Left lobe of liver (tissue), 2 donors: Measurements from ENCODE around the gene PRPF38B. TPM values are rescaled to one million over a fixed set of nuclear protein-coding genes. Genes with fewer than 3 reads are reported as not detected.
"Not testable (repeated sequence)": the region's sequence is repeated elsewhere in the genome, so short reads cannot be mapped to it uniquely, and the experiment has no call there.

Experiments used
- ATAC-seq: fragments of 200-7000 bp; cut with Tn5 transposase; one replicate; pipeline ENCODE4 v1.9.1; 2020; ENCODE audit warnings: mild to moderate bottlenecking, moderate library complexity
- DNase-seq: peaks from one replicate; pipeline ENCODE4 v3.0.0-alpha.2; 2020; ENCODE audit warnings: low spot score
- total RNA-seq: library from RNA; stranded (reverse); gene quantifications from one replicate; pipeline ENCODE4 v1.2.1, GENCODE V29; 2021
- donor health status: DM: no; HTN: no; CAD: no; lungs with moderate emphysema.
- donor health status: DM: no; HTN: yes; CAD: no.

Gene PRPF38B
- total RNA-seq, 1 donor from 2014 or later: 12.0 TPM

GRCh38 chr1:108679586-108680213 lies 12.4 kb upstream of the PRPF38B start:
- DNase-seq (no peak), ATAC-seq (no peak)

- not testable (repeated sequence) for DNase-seq, ATAC-seq
These were observed 10.4 kb upstream of the PRPF38B start for GRCh38 chr1:108681701-108682100.

- DNase-seq (no peak), ATAC-seq (no peak)
These were observed 6.6 kb upstream of the PRPF38B start for GRCh38 chr1:108685529-108685928.

GRCh38 chr1:108686614-108687313 lies 5.3 kb upstream of the PRPF38B start:
- DNase-seq (no peak), ATAC-seq (no peak)

DNA sequence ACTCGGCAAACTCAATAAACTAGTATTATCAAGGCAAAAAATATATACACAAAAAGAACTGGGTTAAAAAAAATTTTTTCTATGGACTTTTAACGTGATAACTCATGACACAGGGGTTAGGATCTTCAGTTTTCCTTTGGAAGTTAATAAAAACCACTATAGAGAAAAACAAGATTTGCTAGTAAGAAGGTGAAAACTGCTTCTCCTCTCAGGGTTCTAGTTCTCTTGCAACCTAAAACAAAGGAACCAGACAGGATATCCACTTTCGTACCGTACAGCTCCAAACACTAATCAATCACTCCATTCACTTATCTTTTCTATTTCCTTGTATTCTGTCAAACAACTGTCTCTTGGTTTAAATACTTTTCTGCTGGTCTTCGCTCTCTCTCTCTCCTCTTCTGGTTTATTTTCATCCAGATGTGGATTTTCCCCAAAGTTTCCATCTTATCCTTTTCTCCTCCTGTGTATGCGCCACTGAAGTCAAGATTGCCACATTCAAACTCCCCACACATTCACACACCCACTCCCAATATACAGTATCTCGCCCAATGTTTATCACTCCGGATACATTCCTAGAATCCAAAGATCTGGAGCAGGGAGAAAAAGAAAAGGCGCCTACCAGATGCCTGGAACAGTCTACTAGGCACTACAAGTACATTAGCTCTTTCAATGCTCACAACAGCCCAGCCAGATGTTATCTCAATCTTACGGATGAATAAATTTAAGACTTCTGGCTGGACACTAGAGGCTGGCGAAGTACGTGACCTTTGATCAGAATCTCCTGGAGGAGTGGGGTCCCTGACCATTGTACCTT lies 775 bp upstream of the PRPF38B start:
- ATAC-seq: no peak
- DNase-seq: no peak

- ATAC-seq: peak; percentile 49
- peak; percentile 49 for DNase-seq
These were observed 880 bp downstream of the PRPF38B start for GRCh38 chr1:108692724-108693655.

- no peak for DNase-seq
- no peak for ATAC-seq
These were observed 3.4 kb downstream of the PRPF38B start for GRCh38 chr1:108695535-108695934.

DNA sequence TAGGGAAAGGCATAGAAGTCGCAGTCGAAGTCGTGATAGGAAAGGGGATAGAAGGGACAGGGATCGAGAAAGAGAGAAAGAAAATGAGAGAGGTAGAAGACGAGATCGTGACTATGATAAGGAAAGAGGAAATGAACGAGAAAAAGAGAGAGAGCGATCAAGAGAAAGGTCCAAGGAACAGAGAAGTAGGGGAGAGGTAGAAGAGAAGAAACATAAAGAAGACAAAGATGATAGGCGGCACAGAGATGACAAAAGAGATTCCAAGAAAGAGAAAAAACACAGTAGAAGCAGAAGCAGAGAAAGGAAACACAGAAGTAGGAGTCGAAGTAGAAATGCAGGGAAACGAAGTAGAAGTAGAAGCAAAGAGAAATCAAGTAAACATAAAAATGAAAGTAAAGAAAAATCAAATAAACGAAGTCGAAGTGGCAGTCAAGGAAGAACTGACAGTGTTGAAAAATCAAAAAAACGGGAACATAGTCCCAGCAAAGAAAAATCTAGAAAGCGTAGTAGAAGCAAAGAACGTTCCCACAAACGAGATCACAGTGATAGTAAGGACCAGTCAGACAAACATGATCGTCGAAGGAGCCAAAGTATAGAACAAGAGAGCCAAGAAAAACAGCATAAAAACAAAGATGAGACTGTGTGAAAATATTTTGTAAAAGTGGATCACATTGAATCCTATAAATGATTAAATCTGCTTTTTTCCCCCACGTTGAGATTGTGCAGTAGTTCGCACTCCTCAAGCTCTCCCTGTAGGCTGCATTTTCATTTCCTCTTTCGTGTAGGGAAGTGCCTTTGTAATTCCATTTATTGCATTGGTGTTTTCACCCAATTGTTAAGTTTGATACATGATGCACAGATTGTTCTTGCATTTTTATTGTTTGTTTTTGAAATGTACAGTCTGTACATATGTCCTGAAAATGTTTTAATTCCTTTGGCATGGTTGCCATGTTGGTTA lies 7.5 kb downstream of the PRPF38B start:
- no peak for DNase-seq
- no peak for ATAC-seq

DNA sequence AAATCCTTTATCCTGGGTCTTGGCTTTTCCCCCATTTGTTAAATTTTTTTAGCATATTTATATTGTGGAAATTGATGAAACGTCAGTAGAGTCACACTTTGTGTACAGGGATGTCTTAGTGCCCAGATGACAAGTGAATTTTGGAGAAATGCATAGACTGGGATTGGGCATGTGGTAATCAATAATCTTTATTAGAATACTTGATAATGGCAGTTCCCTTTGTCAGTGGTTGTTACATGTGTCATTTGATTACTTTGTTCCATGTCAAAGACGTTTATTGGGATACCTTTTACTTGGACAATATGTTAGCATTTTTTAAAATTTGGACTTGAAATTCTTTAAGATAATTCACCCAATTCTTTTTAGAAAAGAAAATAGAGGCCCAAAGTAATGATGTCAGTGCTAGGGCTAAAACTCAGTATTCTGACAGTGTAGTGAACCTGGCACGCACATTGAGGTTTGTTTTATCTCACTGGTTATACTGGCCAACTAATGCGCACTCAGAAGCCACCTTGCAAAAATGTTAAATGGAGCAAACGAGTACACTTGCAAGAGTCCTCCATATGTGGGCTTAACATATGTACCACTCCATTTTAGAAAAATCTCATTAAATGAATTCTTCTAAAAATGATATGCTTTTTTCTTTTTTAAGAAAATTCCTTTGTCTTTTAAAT lies 9.2 kb downstream of the PRPF38B start:
- ATAC-seq: no peak
- no peak for DNase-seq

DNA sequence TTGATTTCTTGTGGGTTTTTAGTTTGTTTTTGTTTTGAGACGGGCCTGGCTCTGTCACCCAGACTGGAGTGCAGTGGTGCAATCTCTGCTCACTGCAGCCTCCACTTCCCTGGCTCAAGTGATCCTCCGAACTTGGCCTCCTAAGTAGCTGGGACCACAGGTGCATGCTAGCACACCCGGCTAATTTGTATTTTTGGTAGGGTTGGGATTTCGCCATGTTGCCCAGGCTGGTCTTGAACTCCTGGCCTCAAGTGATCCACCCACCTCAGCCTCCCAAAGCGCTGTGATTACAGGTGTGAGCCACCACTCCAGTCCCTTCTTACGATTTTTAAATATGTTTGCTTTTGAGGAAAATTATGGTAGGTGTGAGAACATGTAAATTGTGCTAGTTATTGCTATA lies 10.0 kb downstream of the PRPF38B start:
- DNase-seq, ATAC-seq: not testable (repeated sequence)

- ATAC-seq: no peak
- no peak for DNase-seq
These were observed 11.8 kb downstream of the PRPF38B start for GRCh38 chr1:108703939-108704338.

GRCh38 chr1:108704496-108704895 lies 12.4 kb downstream of the PRPF38B start:
- no peak for ATAC-seq
- no peak for DNase-seq

DNA sequence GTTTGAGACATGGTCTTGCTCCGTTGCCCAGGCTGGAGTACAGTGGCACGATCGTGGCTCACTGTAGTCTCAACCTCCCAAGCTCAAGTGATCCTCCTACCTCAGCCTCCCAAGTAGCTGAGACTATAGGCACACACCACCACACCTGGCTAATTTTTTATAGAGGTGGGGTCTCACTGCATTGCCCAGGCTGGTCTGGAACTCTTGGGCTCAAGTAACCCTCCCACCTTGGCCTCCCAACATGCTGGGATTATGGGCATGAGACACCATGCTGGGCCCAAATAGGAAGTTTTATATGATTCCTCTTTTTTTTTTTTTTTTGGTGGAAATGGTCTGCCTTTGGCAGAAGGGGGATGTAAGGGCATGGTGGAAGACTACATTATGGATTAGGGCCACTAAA lies 14.5 kb downstream of the PRPF38B start:
- ATAC-seq (no peak), DNase-seq (no peak)

DNA sequence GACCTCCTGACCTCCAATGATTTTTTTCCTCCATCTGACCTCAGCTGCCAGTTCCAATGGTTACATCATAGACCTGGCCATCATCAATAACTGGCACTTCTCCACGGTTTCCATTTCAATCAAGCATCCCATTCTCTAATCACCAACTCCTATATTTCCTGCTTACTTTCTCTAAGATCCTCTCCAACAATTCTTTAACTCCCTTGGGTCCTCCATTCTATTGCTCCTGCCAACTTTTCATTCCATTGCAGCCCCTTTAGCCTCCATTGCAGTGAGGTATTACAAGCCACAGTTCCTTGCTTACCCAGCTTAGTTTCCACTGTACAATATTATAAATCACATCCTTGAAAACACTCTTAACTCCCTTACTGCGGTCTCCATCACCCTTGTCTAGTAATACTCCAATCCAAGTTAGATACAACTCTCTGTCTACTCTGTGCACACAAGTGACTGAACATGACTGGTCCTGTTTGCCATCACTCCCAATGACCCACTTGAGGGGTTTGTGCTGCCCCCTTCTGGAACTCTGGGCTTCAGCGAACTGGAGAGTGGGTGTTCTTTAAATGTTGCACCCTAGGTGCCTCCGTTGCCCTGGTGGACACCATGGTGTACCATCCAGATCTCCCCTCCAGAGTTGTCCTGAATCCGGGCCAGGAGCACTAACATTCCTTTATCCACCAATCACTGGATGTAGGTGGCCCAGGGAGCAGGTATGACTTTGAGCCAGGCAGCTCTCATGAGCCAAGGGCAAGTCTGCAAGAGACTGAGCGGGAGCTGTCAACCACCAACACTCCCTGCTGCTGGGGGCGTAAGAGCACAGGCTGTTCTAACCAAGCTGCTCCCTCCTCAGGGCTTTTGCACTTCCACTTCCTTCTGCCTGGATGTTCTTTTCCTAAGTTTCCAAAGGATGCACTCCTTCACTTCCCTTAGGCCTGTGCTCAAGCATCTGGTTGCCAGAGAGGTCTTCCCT lies 16.9 kb downstream of the PRPF38B start:
- no peak for ATAC-seq
- no peak for DNase-seq

DNA sequence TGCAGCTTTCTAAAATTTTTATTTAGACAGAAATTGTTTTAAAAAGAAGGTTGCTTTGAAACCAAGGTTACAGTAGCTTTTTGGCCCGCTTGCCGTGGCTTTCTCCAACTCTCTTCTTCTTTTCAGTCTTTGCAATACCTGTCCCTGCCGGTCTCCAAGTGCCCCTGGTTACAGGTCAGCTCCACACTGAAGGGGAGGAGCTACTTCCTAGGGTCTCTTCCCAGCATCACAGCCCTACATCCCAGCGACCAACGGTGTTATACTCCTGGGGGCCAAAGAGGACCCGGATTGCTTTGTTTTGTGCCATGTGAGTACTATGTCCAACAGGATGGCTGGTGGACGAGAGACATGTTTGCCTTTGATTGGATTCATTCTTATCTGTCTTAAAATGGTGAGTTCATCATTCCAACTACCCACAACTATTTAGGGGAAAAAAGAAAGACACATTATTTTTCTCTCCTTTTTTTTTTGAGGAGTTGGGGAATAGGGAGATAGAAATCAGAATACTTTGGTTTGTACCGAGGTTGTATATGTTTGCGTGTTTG lies 20.6 kb downstream of the PRPF38B start, which contains the start of gene FNDC7:
TSS of gene FNDC7 (plus strand) at position 303 of the 545 bp plus-strand sequence. CDS start at position 329, 26 bp downstream.
- DNase-seq: no peak
- no peak for ATAC-seq

DNA sequence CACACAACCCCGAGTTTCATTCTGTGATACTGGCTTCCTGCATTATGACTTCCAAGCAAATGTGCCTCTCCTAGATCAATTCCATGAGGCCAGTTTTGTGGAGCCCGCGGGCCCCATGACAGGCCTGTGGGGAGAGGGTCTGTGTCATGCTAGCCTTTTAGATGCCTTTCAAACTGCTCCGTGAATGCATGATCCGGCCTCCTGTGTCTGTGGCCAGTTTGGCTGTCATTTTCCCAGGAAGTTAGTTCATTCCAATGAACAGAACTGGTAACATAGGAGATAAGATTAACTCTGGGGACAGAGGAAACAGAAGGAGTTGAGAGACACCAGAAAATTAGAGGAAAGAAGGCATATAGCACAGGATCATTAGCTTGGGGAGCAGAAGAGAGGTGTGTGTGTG lies 23.8 kb downstream of the PRPF38B start:
- ATAC-seq: no peak
- no peak for DNase-seq

DNA sequence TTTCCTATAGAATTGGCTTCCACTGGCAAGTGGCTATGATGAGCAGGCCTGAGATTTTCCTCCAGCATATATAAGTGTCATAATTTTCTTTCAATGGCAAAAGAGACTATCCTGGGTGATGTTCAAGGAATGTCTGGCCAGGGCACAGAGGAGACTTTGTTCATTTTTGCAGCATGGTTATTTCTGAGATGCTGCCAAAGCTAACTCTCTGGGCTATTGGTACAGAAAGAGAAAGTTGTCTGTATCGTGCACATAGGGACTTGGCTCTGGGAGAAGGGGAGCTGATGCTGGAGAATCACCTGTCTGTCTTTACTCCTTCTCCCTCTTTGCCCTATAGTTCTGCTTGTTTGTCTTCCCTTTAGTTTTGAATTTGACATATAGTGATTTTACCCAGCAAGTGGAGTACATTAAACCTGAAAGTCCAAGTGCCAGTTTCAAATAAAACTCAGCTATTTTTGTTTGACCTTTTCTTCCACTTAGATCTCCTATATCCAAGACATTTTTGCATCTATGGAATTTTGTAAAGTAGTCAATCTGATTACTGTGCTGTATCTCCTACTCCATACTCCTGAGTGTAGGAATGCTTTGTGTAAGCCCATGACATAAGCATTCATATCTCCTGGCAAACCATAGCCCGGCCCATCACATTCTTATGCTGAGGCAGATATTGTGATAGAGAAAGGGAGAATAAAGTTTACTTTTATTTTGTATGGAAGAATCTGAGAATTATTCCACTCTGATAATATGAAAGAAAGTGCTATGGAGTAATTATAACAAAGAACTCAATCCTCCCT lies 24.5 kb downstream of the PRPF38B start:
- no peak for ATAC-seq
- DNase-seq: no peak
